NCI-H187 (cell line): ENCODE results near the gene MSI2.

ENCODE experiments used
- DNase-seq, 2 experiments: peaks; one replicate each; lab custom pipeline; 2025; lab: John Stamatoyannopoulos, UW

The MSI2 gene

DNA sequence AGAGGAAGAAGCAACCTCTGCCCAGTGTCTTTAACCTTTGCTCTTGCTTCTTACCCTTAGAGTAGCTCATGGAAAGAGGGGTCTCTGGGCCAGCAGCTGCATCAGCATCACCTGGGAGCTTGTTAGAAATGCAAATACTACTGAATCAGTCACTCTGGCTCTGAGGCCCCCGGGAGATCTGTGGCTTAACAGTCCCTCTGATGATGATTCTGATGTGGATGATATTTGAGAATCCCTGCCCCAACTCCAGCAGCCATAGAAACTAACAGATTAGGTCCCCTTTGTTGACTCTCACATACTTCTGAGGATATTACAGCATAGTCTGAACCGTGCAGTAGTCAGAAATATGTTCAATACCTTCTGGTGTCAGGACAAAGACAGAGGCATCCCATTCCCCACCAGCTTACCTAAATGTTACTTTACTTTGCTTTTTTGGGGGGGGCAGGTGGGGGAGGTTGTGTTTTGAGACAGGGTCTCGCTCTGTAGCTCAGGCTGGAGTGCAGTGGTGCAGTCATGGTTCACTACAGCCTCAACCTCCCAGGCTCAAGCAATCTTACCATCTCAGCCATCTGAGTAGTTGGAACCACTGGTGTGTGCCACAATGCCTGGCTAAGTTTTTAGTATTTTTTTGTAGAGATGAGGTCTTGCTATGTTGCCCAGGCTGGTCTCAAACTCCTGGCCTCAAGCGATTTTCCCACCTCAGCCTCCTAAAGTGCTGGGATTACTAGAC is 268.7 kb downstream of the MSI2 start:
- no peak for DNase-seq

DNA sequence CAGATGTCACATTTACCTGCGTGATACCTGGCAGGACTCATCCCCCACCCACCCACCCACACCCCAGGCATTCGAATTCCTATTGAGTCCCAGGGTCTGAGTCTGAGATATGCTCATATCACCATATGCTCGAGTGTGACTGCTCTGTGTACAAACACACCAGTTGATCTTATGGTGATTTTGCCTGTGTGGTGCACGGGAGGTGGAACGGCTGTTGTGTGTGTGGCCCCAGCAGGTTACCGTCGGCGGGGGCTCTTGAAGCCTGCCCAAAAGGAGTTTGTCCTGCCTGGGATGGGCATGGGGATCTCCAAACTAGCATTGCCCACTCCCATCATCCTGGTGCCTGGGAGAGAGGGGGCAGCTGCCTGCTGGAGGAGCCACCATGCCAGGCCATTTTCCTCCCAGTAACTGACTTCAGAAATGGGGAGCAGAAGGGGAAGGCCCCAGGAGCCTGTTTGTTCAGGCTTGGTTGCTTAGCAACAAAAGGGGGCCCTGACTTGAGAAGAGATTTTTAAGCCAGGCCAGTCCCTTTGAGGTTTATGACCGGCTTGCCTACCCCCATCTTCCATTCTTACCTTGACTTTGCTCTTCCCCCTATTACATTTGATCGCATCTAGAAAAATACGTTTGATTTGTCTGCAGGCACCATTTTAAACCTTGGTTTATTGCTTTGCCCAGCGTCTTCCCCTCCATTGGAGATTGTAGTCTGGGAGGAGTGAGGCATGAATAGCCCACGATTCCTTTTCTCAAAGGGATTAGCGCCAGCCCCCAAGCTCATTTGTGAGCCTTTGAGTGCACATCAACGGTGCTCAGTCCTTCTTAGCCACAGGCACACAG is 271.1 kb downstream of the MSI2 start:
- peak in 1 of 2 experiments; percentile 54 for DNase-seq

DNA sequence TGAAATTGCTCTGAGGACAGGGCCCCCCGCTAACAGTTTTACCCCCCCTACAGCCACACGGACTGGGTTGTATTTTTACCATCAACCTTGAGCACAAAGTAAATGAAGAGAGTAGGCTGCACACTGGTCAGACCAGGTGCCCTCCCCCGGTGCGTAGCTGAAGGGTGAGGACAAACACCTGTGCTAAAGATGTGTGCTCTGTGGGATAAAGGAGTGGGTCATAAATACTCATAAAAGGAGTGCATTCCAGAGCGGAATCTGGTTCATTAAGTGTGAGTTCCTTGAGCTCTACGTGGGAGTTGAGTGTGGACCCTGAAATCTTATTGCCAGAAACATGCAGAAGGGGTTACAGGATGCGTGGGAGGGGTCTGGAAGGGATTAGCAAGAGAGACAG is 271.7 kb downstream of the MSI2 start:
- DNase-seq: peak in 1 of 2 experiments; percentile 67

DNA sequence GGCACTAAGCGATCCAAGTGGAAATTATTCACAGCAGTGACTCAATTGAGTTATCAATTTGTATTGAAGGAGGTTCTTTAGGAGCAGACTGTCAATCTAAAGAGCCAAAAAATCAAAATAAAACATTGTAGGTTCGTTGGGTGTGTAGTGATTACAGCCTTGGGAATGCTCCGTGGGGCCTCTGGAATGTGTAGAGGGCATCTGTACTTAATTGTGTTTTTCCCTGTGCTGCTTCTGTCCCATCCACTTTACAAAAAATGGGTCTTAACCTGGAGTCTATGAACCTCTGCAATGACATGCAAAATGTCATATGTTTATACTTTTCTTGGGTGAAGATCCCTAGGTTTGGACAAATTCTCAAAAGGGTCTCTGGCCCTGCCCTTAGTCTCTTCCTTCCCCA is 273.7 kb downstream of the MSI2 start:
- no peak for DNase-seq

DNA sequence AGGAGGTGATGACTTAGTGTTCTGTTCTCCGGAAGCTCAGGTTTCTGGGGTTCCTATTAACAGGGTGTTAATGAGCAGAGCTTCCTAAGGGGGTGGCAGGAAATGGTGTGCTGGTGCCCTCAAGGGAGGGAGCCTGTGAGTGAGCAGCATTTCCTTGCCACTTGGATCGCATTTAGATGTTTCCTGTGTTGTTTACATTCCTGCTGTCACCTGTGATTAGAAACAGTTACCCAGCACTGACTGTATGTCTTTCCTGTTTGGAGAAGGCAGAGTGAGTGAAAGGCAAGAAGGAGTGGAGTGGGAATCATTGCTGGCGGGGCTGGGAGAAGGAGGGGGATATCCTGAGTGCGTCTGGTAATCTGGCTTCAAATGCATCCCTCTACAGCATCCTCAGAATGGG is 274.2 kb downstream of the MSI2 start:
- DNase-seq: peak in 1 of 2 experiments; percentile 22

DNA sequence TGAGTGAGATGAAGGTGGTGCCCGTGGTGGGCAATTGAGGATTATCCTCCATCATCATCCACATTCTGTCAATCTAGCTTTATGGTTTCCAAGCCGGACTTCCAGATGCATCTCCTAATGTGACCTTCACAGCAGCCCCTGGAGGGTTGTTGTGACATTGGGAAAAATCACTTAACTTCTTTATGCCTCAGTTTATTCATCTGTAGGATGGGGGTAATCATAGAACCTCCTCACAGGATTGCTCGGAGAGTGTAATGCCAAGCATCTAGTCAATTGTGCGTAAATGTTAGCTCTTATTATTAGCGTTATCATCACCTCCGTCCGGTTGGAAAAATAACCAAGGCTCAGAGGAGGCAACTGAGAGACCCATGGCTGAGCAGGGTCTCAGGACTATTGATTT is 274.8 kb downstream of the MSI2 start:
- no peak for DNase-seq

DNA sequence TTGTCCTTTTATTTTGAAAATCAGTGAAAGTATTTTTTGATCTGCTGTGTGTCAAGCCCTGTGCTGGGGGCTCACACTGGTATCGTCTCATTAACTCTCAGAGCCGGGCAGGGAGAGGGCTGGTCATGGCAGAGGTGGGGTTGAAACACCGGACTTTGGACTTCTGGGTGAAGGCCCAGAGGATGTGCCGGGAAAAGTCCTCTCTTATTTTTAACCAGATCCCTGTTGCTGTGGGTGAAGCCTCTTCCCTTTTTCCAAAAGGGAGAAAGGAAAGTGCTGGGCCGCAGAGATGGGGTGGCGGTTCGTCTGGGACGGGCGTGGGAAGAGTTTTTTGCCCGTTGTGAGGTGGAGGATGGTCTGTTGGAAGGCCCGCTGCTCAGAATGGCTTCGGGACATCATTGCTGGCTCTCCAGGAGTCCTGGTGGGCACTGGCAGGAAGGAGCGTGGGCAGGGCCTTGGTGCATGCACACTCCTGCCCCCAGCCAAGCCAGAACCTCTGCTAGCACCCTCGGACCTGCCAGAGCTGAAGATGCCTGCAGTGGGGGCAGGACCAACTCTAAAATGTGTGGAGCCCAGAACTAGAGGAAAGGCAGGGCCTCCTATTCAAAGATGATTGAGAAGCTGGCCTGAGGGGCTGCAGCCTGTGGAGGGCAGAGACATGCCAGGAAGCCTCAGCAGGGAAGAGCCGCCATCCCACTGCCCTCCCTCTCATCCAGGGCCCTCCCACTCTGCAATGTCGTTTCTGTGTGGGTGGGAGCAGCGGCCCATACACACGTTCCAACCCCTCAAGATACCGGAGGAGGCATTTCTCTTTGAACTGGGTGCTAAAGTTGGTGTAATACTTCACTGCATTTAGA is 275.6 kb downstream of the MSI2 start:
- DNase-seq: no peak

DNA sequence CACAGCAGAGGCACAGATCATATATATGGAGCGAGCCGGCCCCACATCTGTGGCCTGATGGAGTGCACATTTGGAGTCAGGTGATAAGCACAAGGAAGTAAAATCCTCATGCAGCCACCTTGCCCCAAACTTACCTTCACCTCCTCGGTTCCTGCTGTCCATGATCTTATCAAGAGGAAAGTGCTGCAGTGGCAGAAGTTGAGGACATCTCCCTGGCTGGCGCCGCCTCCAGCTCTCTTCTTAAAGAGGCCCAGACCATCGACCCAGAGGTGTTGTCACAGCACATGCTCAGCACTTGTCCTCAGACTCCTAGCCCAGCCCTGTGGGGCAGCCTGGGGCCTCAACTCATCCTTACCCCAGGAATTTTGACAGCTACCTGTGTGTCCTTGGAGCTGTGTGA is 276.2 kb downstream of the MSI2 start:
- no peak for DNase-seq

DNA sequence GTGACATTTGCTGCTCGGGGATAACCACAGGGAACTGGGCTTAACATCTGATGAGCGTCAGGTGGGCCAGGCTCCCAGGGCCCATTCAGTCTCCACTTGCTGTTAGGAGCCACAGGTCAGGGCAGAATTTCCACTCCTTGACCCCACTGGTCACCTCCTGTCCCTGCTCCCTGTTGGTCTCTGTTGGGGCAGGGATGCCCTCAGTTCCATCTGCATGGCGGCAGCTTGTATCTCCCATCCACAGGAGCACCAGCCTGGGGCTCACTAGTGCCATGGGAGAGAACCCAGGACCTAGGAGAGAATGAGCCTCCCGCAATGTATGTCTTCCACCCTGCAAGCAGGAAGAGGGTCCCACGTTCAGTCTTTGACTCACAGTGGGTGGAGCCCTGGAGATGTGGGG is 276.6 kb downstream of the MSI2 start:
- no peak for DNase-seq

DNA sequence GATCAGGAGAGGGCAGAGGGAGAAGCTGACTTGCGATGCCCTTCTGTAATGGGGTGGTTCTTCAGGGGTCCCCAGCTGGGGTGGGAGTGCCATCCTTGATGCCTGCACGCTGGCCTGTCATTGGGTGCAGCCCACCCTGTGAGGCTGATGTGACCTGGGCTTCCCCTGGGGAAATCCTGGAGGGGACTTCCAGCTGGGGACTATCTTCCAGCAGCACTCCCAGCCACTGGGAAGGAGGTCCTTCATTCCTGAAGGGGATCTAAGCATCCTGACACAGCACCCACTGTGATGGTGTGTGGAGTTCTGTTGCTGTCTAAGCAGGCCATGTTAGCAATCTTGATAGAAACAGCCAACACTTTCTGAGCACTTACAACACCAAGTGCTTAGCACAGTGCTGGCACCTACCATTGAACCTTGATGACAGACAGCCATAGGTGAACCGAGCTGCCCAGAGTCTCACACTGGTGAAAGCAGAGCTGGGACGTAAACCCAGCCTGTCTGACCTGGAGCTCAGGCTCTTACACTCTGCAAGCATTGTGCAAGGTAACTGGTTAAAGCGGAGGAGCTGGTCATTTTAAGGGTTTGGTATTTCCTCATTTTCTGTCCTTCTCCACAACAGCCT is 277.5 kb downstream of the MSI2 start:
- DNase-seq: no peak

DNA sequence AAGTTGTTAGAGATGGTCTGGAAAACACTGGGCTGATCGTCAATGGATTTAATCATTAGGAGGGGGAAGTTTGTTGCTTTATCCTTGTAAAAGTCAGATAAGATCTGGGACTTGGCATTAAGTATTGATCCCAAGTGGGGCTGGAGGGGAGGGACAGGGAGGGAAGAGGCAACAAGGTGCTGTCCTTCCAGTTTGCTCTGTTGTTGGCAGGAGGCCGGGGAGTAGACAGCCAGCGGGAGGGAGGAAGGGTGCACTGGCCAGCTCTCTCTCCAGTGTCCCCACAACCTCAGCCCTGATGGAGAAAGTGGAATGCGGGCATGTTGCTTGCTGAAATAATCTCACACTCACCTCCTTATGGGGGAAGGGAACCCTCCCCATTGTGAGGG is 278.5 kb downstream of the MSI2 start:
- no peak for DNase-seq

DNA sequence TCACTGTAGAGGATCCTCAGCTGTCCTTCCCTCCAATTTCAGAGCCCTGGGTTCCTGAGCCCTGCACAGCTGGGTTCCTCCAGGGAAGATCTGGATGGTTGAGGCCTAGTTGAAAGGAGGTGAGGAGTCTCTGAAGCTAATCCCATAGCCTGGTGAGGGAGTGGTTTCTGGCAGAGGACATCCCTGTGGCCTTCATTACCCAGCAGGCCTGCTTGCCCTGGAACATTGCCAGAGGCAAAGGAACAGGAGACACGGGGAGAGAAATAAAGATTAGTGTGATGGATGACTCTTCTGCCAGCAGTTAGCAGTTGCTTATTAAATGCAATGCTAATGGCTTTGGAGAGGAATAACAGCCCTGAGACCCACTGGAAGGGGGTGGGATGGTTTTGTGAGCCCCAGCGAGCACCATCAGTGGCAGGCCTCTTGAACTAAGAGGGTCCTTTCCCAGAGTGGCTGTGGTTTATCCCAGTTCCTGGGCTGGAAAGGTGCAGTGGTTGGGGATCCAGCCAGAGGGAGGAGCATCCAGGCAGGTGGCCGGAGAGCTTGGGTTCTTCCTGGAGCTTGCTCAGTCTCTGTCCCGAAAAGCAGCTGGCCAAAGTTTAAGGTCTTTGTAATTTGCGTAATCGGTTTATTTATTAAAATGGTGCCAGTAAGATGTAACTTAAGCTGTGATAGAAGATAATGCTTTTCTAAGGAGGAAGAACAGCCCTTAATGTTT is 279.1 kb downstream of the MSI2 start:
- peak; percentile 79 to 82 for DNase-seq

DNA sequence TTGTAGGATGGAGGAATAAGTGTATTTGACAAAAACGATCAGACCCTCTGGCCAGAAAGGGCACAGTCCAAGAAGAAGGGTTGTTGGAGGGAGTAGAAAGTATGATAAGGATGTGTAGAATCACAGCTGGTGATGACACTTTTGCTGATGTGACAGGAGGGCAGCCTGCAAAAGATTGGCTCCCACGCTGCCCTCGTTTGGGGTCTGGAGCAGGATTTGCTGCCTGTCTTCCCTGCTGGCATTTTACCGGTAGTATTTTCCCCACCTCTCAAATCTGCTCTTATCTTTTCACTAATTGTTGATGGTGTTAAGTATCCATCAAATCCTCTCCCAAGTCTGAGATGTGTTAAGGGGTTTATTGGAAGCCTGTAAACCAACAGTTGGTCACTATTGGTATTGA is 280.0 kb downstream of the MSI2 start:
- no peak for DNase-seq

DNA sequence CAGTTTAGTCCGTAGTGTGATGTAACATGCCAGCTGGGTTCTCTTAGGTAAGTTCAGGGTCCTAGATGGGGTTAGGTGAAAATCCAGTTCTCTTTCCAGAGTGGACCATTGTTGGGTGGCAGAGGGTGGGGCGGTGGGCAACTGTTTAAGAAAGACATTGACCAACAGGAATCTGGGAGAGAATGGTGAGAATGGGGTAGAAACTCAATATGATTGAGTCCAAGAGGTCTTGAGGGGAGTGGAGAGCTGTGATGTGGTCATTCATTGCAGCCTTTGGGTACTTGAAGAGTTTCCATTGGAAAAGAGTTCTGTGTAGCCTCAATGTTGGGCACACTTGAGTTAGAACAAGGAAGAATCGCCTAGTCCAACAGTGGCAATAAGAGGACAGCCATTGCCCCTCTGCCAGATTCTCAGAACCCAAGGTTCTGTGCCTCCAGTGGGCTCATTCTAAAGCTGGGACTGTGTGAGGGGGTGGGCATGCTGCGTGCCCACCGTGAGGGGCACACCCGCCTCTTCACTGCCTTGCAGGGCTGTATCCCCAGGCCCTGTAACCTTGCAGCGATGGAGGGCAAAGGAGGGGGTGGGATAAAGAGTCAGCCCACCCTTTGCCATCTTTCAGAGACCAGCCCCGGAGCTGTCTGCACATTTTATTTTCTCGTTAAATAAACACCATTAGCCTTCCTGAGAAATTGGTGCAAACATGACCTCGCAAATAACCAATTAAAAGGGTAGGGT is 280.6 kb downstream of the MSI2 start:
- DNase-seq: no peak

DNA sequence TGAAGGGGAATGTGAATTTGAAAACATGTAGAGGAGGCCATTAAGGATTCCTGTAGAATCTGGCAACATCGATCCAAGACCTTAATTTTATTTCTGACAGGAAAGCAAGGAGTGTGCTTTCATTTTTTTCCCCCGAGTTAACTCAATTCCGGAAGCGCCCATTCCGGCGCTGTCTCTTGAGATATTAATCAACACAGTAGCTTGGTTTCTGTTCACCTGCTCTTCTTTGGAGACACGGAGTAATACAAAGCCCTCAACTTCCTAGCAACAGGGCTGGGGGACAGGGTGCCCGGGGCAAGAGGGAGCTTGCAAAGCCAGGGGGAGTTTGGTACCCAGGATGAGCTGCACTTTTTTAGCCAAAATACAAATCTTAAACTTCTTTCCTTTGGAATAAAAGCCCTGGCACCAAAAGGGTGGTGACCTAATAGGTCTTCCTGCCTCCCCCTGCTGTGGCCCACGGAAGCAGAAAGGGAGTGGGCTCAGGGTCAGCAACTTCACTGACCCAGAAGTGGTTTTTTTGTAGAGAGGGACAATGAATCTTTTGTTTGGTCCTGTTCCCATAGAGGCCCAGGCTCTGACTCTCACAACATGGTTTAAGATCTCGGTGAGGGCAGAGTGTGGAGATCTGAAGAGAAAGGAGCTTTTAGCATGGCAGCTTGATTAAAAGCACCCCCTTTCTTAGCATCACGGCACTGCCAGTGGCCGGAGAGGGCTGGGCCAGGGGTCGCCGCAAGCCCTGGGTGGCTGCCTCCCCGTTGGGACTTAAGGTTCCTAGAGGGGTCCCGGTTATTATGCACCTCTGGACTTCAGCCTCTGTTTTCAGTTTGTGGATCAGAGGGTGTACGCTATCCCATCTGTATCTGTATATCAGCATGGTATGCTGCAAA is 281.4 kb downstream of the MSI2 start:
- DNase-seq: no peak

DNA sequence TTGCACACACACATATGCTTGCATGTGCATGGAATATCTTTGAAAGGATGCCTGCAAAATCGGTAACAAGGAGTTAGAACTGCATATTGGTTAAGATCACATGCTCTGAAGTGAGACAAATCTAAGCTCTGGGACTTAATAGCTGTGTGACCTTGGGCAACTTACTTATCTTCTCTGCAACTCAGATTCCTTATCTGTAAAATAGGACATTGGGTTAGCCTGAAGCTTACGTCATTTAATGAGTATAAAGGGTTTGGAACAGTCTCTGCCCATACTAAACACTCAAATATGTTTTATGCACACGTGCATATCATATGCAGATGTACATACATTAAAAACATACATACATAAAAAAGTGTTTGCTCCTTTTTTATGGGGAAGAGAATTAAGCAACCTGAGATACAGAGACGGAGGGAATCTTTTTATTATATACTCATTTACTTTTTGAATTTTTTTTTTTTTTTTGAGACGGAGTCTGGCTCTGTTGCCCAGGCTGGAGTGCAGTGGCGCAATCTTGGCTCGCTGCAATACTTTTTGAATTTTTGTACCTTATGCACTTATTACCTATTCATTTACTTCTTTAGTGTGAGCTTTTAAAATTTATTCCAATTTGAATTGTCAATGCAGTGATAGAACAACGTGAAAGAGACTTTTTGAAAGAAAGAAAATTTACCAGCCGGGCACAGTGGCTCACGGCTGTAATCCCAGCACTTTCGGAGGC is 282.6 kb downstream of the MSI2 start:
- no peak for DNase-seq

DNA sequence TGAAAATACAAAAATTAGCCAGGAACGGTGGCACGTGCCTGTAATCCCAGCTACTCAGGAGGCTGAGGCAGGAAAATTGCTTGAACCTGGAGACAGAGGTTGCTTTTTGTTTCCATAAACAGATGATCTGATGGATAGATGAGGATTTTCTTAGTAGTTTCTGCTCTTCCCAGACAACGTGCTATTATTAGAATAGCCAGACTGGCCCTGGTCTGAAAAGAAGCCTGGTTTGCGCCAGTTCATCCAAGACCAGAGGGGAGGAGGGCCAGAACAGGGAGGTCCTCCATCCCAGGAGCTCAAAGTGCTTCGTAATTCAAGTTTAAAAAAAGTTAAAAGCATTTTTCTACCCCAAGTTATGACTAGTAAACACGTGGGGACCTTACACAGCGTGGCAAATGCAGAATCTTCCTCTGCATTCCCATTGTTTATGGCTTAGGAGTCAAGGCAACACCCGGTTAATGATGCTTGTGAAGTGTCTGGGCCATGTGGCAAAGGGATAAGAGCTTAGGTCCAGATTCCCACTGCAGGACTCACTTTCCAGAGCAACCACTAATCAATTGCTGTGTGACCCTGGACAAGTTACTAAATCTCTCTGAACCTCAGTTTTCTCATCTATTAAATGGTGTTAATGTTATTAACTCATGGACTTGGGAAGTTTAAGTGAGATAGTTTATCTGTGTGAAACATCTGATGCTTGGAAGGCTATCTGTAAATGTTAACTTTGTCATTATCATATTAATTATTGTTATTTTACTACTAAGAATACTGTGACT is 283.4 kb downstream of the MSI2 start:
- DNase-seq: no peak

DNA sequence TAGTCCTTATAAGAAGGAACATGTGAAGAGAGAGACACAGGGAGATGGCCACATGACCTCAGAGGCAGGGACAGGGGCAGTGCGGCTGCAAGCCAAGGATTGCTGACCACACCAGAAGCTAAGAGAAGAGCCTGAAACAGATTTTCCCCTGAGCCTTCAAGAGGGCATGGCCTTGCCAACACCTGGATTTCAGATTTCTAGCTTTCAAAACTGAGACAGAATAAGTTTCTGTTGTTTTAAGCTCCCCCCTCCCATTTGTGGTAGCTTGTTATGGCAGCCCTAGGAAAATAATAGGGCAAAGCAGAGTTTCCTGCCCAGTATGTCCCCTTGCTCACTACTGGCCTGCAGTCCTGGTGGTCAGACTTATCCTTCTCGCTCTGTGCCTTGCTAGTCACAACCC is 284.3 kb downstream of the MSI2 start:
- no peak for DNase-seq
